ENCODE measurements around the gene PUM1.
A peak's percentile ranks its signal among the peaks of the same experiment; 100 is the strongest.
"Not testable (repeated sequence)": the region's sequence is repeated elsewhere in the genome, so short reads cannot be mapped to it uniquely, and the experiment has no call there.

The PUM1 gene

GRCh38 chr1:30940541-30940940 is 125.0 kb downstream of the PUM1 start:
- DNase-seq = no peak
- no peaks in the 10 kb centered on the region for H3K27me3 ChIP-seq (replicated peaks)
- in situ Hi-C loops (cut with HindIII; ENCODE audit: low pct_ligation_motif_present, low sequenced_read_pairs) = no loop called here
- H3K36me3 ChIP-seq (replicated peaks) = peaks cover 66% of the 10 kb centered on the region
- no peak overlapping the region for H3K27ac ChIP-seq
- H3K4me3 ChIP-seq (ENCODE audit: low read depth, low read length) = no peak overlapping the region
- TF ChIP-seq CTCF (IDR thresholded peaks at IDR 0.05; ENCODE audit: low read depth, low read length, missing control alignments) = no peak

GRCh38 chr1:30936541-30937171 is 128.9 kb downstream of the PUM1 start:
- Histone ChIP-seq H3K4me3 (ENCODE audit: low read depth, low read length) (no peak overlapping the region), H3K27me3 (replicated peaks) (no peaks in the 10 kb centered on the region), H3K36me3 (replicated peaks) (peaks cover 69% of the 10 kb centered on the region), H3K27ac (no peak overlapping the region)
- in situ Hi-C loops (cut with HindIII; ENCODE audit: low pct_ligation_motif_present, low sequenced_read_pairs) = no loop called here
- TF ChIP-seq CTCF (IDR thresholded peaks at IDR 0.05; ENCODE audit: low read depth, low read length, missing control alignments) = no peak
- no peak for DNase-seq

GRCh38 chr1:30935758-30936157 is 129.8 kb downstream of the PUM1 start:
- H3K27ac ChIP-seq; in situ Hi-C loops (cut with HindIII; ENCODE audit: low pct_ligation_motif_present, low sequenced_read_pairs); DNase-seq; H3K27me3 ChIP-seq (replicated peaks); H3K4me3 ChIP-seq (ENCODE audit: low read depth, low read length): not testable (repeated sequence)
- H3K36me3 ChIP-seq (replicated peaks) = peaks cover 67% of the 10 kb centered on the region

- H3K27ac ChIP-seq = no peak overlapping the region
- H3K27me3 ChIP-seq (replicated peaks) = no peaks in the 10 kb centered on the region
- no peak for TF ChIP-seq CTCF (IDR thresholded peaks at IDR 0.05; ENCODE audit: low read depth, low read length, missing control alignments)
- H3K4me3 ChIP-seq (ENCODE audit: low read depth, low read length) = no peak overlapping the region
- in situ Hi-C loops (cut with HindIII; ENCODE audit: low pct_ligation_motif_present, low sequenced_read_pairs) = no loop called here
- DNase-seq = no peak
- H3K36me3 ChIP-seq (replicated peaks) = peaks cover 64% of the 10 kb centered on the region
Observed at GRCh38 chr1:30934613-30935012, 130.9 kb downstream of the PUM1 start.

- DNase-seq = peak; percentile 54
- H3K36me3 ChIP-seq (replicated peaks) = peaks cover 57% of the 10 kb centered on the region
- in situ Hi-C loops (cut with HindIII; ENCODE audit: low pct_ligation_motif_present, low sequenced_read_pairs) = no loop called here
Observed at GRCh38 chr1:30933874-30934252, 131.7 kb downstream of the PUM1 start.

GRCh38 chr1:30930631-30931173 is 134.8 kb downstream of the PUM1 start:
- no peak for TF ChIP-seq CTCF (IDR thresholded peaks at IDR 0.05; ENCODE audit: low read depth, low read length, missing control alignments)
- H3K36me3 ChIP-seq (replicated peaks) = peaks cover 43% of the 10 kb centered on the region
- DNase-seq = no peak
- in situ Hi-C loops (cut with HindIII; ENCODE audit: low pct_ligation_motif_present, low sequenced_read_pairs) = no loop called here
- no peaks in the 10 kb centered on the region for H3K27me3 ChIP-seq (replicated peaks)
- H3K4me3 ChIP-seq (ENCODE audit: low read depth, low read length) = no peak overlapping the region
- H3K27ac ChIP-seq = no peak overlapping the region

More at GRCh38 chr1:30933874-30934252, 131.7 kb downstream of the PUM1 start:
- Histone ChIP-seq H3K27me3 (replicated peaks) (no peaks in the 10 kb centered on the region), H3K27ac (no peak overlapping the region), H3K4me3 (ENCODE audit: low read depth, low read length) (no peak overlapping the region)
- TF ChIP-seq CTCF (IDR thresholded peaks at IDR 0.05; ENCODE audit: low read depth, low read length, missing control alignments) = no peak

Data from brain microvascular endothelial cell (primary cell).